ENCODE data around the gene IL36B. TPM values are rescaled to one million over a fixed set of nuclear protein-coding genes. Genes with fewer than 3 reads are reported as not detected.

Gene IL36B
- polyA plus RNA-seq, 1 experiment = not detected

DNA sequence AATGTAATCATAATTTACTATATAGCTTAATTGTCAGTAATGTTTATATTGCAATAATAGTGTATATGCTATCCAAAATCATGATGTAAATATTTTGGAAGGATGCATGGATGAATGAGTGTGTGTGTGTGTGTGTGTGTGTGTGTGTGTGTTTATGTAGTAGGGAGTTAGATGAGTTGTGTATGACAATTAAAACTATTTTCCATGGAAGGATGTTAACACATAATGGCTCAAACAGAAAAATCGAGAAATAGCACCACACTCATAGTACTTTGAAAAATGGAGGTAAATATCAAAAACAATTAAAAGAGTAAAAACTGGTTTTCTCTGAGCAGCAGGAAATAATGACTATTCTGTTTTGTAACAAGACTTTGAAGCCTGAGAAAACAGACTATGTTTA is 55.5 kb downstream of the IL36B start:
- no peak for DNase-seq (ENCODE audit: low read depth, low spot score)
- ChIA-PET CTCF (interaction anchor here (0.8 kb wide), 1 partner anchor 36 kb away, joined by 3 read pairs; no protein-coding TSS in a partner anchor), POLR2A (no interaction called here)
- TF ChIP-seq, protein P1, sequence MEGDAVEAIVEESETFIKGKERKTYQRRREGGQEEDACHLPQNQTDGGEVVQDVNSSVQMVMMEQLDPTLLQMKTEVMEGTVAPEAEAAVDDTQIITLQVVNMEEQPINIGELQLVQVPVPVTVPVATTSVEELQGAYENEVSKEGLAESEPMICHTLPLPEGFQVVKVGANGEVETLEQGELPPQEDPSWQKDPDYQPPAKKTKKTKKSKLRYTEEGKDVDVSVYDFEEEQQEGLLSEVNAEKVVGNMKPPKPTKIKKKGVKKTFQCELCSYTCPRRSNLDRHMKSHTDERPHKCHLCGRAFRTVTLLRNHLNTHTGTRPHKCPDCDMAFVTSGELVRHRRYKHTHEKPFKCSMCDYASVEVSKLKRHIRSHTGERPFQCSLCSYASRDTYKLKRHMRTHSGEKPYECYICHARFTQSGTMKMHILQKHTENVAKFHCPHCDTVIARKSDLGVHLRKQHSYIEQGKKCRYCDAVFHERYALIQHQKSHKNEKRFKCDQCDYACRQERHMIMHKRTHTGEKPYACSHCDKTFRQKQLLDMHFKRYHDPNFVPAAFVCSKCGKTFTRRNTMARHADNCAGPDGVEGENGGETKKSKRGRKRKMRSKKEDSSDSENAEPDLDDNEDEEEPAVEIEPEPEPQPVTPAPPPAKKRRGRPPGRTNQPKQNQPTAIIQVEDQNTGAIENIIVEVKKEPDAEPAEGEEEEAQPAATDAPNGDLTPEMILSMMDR (IDR thresholded peaks at IDR 0.05; ENCODE audit: low read depth, low read length) = no peak
- no peak overlapping the region for H3K4me3 ChIP-seq (ENCODE audit: low read depth, low read length)
- H3K27ac ChIP-seq (ENCODE audit: low read depth, low read length) = no peak overlapping the region
- no peaks in the 10 kb centered on the region for H3K27me3 ChIP-seq (ENCODE audit: control insufficient read depth, insufficient read depth, low read length)
- H3K9me3 ChIP-seq (ENCODE audit: control insufficient read depth, insufficient read depth, low read length) = no peaks in the 10 kb centered on the region

GRCh38 chr2:112996635-112997034 is 56.0 kb downstream of the IL36B start:
- H3K27ac ChIP-seq (ENCODE audit: low read depth, low read length) = no peak overlapping the region
- no peaks in the 10 kb centered on the region for H3K9me3 ChIP-seq (ENCODE audit: control insufficient read depth, insufficient read depth, low read length)
- CTCF ChIA-PET = interaction anchor here (0.8 kb wide), 1 partner anchor 36 kb away, joined by 3 read pairs; no protein-coding TSS in a partner anchor
- TF ChIP-seq, protein P1 (IDR thresholded peaks at IDR 0.05; ENCODE audit: low read depth, low read length) = no peak
- H3K4me3 ChIP-seq (ENCODE audit: low read depth, low read length) = no peak overlapping the region
- POLR2A ChIA-PET = no interaction called here
- no peaks in the 10 kb centered on the region for H3K27me3 ChIP-seq (ENCODE audit: control insufficient read depth, insufficient read depth, low read length)
- DNase-seq (ENCODE audit: low read depth, low spot score) = no peak

GRCh38 chr2:112995346-112995920 is 57.2 kb downstream of the IL36B start:
- TF ChIP-seq, protein P1 (IDR thresholded peaks at IDR 0.05; ENCODE audit: low read depth, low read length) = no peak
- POLR2A ChIA-PET = no interaction called here
- CTCF ChIA-PET = no interaction called here

GRCh38 chr2:112994648-112995047 is 58.0 kb downstream of the IL36B start:
- Histone ChIP-seq H3K9me3 (ENCODE audit: control insufficient read depth, insufficient read depth, low read length) (no peaks in the 10 kb centered on the region), H3K4me3 (ENCODE audit: low read depth, low read length) (no peak overlapping the region), H3K27ac (ENCODE audit: low read depth, low read length) (no peak overlapping the region), H3K27me3 (ENCODE audit: control insufficient read depth, insufficient read depth, low read length) (no peaks in the 10 kb centered on the region)
- CTCF ChIA-PET = no interaction called here
- DNase-seq (ENCODE audit: low read depth, low spot score) = no peak
- TF ChIP-seq, protein P1 (IDR thresholded peaks at IDR 0.05; ENCODE audit: low read depth, low read length) = no peak
- POLR2A ChIA-PET = no interaction called here

More at GRCh38 chr2:112995346-112995920, 57.2 kb downstream of the IL36B start:
- H3K9me3 ChIP-seq (ENCODE audit: control insufficient read depth, insufficient read depth, low read length) = no peaks in the 10 kb centered on the region
- DNase-seq (ENCODE audit: low read depth, low spot score) = no peak
- no peak overlapping the region for H3K27ac ChIP-seq (ENCODE audit: low read depth, low read length)
- H3K27me3 ChIP-seq (ENCODE audit: control insufficient read depth, insufficient read depth, low read length) = no peaks in the 10 kb centered on the region
- no peak overlapping the region for H3K4me3 ChIP-seq (ENCODE audit: low read depth, low read length)

DNA sequence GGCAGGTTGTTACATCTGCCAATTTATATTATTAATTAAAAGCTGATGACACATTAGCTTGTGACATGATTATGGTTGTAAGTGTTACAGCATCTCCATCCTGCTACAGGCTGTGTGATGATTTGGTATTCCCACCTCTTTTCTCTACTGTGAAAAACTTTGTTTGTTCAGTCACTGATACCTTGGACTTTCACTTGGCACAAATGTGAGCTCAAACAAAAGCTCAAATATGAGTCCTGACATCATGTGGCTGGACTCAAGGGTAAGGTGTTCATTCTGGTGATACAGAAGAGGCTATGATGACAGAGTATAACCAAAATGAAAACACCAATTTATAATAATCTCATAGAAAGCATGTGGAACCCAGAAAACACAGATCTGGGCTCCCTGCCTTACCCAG is 58.8 kb downstream of the IL36B start:
- H3K4me3 ChIP-seq (ENCODE audit: low read depth, low read length) = no peak overlapping the region
- ChIA-PET POLR2A (no interaction called here), CTCF (no interaction called here)
- H3K27me3 ChIP-seq (ENCODE audit: control insufficient read depth, insufficient read depth, low read length) = no peaks in the 10 kb centered on the region
- no peak overlapping the region for H3K27ac ChIP-seq (ENCODE audit: low read depth, low read length)
- no peak for DNase-seq (ENCODE audit: low read depth, low spot score)
- TF ChIP-seq, protein P1 (IDR thresholded peaks at IDR 0.05; ENCODE audit: low read depth, low read length) = no peak
- H3K9me3 ChIP-seq (ENCODE audit: control insufficient read depth, insufficient read depth, low read length) = no peaks in the 10 kb centered on the region
